ENCODE results near the gene SV2C. TPM values are rescaled to one million over a fixed set of nuclear protein-coding genes. Genes with fewer than 3 reads are reported as not detected.
"Not testable (repeated sequence)": the region's sequence is repeated elsewhere in the genome, so short reads cannot be mapped to it uniquely, and the experiment has no call there.

SV2C gene
- polyA plus RNA-seq (ENCODE audit: insufficient read length), result 0.08 TPM

- no peak for DNase-seq (ENCODE audit: low read depth)
These were observed at the start of gene SV2C for GRCh38 chr5:76082772-76083554. Gene SV2C, plus strand, starts transcription at chr5:76083383. Its CDS starts 48,368 bp downstream, at chr5:76131751.

GRCh38 chr5:76037736-76038151 is 45.4 kb upstream of the SV2C start:
- not testable (repeated sequence) for DNase-seq (ENCODE audit: low read depth)

- DNase-seq (ENCODE audit: low read depth), result no peak
These were observed 45.0 kb upstream of the SV2C start for GRCh38 chr5:76038212-76038611.

- DNase-seq (ENCODE audit: low read depth), result no peak
These were observed 42.4 kb upstream of the SV2C start for GRCh38 chr5:76040806-76041205.

- no peak for DNase-seq (ENCODE audit: low read depth)
These were observed 41.3 kb upstream of the SV2C start for GRCh38 chr5:76041863-76042262.

GRCh38 chr5:76046741-76047140 is 36.4 kb upstream of the SV2C start:
- no peak for DNase-seq (ENCODE audit: low read depth)

- DNase-seq (ENCODE audit: low read depth), result no peak
These were observed 33.0 kb upstream of the SV2C start for GRCh38 chr5:76050134-76050533.

GRCh38 chr5:76062502-76063041 is 20.6 kb upstream of the SV2C start:
- DNase-seq (ENCODE audit: low read depth), result no peak

GRCh38 chr5:76065258-76065657 is 17.9 kb upstream of the SV2C start:
- DNase-seq (ENCODE audit: low read depth), result no peak

GRCh38 chr5:76069061-76069735 is 14.0 kb upstream of the SV2C start:
- DNase-seq (ENCODE audit: low read depth), result no peak

GRCh38 chr5:76074487-76075065 is 8.6 kb upstream of the SV2C start:
- DNase-seq (ENCODE audit: low read depth), result no peak

- DNase-seq (ENCODE audit: low read depth), result no peak
These were observed 1.1 kb upstream of the SV2C start for GRCh38 chr5:76081811-76082771.

- DNase-seq (ENCODE audit: low read depth), result no peak
These were observed 642 bp downstream of the SV2C start for GRCh38 chr5:76083555-76084495.

GRCh38 chr5:76084496-76085242 is 1.5 kb downstream of the SV2C start:
- no peak for DNase-seq (ENCODE audit: low read depth)

GRCh38 chr5:76085243-76085579 is 2.0 kb downstream of the SV2C start:
- DNase-seq (ENCODE audit: low read depth), result no peak

GRCh38 chr5:76086095-76086494 is 2.9 kb downstream of the SV2C start:
- DNase-seq (ENCODE audit: low read depth), result no peak

GRCh38 chr5:76089156-76089555 is 6.0 kb downstream of the SV2C start:
- DNase-seq (ENCODE audit: low read depth), result not testable (repeated sequence)

- DNase-seq (ENCODE audit: low read depth), result no peak
These were observed 8.2 kb downstream of the SV2C start for GRCh38 chr5:76091351-76091750.

GRCh38 chr5:76099286-76099702 is 16.1 kb downstream of the SV2C start:
- DNase-seq (ENCODE audit: low read depth), result no peak

- no peak for DNase-seq (ENCODE audit: low read depth)
These were observed 16.6 kb downstream of the SV2C start for GRCh38 chr5:76099756-76100155.

Measured in forelimb muscle (tissue), 1 donor.